CD4-positive, alpha-beta T cell treated with Interleukin-17A for 4 hours (primary cell): ENCODE data around the gene ACOD1.

ENCODE experiments used
- DNase-seq: peaks from one replicate; pipeline ENCODE4 v3.0.0-alpha.2; 2020; ENCODE audit warnings: mixed read lengths

ACOD1 gene

DNA sequence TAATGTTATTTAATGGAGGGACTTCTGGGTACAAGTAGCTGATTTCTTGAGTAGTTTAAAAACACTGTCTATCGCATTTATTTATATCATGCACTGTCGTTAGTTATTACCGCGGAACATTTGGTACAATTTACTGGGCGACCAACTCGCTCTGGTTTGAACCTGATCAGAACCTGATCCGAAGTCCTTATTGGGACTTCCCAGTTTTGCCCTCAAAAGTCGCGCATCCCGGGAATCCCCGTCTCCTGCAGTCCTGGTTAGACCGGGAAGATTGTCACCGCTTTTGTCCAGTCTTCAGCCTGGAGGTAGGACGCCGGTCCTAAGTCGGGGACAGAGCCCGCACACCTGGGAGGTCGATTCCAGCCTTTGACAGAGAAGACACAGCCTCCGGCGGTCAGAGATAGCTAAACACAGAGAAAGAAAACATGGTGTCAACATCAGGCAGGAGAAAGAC lies 44.3 kb downstream of the ACOD1 start:
- peak; percentile 32 for DNase-seq

DNA sequence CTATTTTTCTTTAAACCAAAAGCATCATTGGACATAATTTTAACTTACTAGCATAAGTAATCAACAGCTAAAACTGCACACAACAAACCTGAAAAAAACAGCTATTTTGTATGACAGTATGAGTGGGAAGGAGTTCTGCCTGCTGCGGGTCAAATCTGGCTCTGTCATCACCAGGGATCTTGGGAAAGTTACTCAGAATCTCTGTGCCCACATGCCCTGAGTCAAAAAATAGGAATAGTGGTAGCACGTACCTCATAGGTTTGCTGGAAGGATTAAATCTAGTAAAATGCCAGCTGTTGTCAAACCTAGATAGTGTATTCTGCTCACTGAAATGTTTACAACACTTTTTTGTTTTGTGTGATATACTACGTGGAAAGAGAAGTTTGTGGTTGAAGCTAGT lies 44.7 kb downstream of the ACOD1 start:
- no peak for DNase-seq

DNA sequence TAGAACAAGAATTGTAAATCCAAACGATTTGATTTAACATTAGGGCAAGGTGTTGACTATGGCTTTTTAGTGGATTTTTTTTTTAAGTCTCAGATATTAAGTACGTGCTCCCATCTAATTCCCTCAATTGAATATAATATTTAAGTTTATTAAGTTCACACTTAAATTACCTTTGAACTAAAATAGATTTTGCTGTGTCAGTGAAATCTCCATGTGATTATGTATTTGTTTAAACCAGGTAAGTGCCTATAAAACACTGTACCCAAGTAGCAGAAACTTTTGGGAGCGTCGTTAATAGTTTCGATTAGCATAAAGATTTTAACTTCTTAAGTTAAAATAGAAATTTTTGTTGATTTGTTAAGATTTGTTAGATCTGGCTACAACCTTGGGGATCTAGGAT lies 45.2 kb downstream of the ACOD1 start:
- DNase-seq: no peak

DNA sequence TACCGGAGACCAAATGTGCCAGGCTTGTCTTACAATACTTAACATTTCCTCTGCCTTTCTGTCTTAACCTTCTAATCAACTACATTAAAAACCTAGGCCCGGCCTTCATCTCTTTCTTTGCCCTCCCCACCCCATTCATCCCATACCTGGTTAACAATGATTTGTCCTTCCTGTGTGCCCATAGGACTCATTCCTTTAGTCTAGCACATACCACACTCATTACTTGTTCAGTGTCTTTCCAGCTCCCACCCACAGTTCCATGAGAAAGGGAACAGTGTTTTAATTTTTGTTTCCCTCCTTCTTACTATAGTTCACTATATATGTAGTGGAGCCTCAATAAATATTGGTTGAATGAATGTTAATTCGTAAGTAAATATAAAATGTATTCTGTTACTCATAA lies 46.0 kb downstream of the ACOD1 start:
- no peak for DNase-seq

DNA sequence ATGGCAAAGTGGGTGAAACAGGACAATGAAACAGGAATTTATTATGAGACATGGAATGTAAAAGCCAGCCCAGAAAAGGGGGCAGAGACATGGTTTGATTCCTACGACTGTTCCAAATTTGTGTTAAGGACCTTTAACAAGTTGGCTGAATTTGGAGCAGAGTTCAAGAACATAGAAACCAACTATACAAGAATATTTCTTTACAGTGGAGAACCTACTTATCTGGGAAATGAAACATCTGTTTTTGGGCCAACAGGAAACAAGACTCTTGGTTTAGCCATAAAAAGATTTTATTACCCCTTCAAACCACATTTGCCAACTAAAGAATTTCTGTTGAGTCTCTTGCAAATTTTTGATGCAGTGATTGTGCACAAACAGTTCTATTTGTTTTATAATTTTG lies 52.2 kb downstream of the ACOD1 start:
- no peak for DNase-seq

DNA sequence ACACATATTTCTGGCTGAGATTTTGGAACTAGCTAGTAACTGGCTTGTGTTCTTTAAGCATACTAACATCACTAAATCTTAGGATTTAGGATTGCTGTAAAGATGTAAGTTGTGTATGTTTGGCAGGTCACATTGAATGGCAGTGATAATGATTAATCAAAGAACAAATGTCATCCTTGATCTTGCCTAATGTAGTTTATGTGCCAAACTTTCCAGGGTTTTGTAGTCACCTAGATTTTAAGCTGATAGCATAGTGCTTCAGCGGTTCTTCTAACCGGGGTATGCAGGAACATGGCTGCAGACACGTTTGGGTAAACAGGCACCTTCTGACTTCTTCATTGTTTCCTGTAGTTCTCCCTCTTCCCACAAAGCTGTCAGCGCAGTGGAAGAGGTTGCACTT lies 53.2 kb downstream of the ACOD1 start:
- DNase-seq: no peak

DNA sequence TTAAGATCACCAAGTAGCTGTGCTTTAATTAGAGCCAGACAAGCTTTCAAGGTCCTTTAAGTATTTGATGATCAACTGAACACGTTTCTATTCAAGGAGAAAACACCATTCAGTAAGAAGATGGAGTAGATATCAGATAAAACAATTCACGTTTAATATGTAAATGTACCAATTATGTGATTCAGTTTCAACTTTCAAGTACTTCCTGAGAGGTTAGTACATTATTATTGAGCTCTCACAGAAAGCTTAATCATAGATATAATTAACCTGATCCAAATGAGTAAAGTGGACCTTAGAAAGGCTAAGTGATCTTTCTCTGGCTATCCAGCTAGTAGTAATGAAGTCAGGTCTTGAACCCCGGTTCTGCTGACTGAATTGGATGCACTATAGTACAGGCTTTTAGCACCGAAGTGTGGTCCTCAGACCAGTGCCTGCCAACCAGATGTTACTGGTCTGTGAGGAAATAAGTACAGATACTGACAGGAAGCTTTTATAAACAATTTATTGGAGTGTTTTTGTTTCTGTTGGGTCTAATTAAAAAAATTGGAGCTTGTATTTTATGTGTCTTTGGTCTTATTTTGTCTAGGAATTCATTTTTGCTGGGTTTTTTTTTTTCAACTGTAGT lies 53.8 kb downstream of the ACOD1 start:
- no peak for DNase-seq

DNA sequence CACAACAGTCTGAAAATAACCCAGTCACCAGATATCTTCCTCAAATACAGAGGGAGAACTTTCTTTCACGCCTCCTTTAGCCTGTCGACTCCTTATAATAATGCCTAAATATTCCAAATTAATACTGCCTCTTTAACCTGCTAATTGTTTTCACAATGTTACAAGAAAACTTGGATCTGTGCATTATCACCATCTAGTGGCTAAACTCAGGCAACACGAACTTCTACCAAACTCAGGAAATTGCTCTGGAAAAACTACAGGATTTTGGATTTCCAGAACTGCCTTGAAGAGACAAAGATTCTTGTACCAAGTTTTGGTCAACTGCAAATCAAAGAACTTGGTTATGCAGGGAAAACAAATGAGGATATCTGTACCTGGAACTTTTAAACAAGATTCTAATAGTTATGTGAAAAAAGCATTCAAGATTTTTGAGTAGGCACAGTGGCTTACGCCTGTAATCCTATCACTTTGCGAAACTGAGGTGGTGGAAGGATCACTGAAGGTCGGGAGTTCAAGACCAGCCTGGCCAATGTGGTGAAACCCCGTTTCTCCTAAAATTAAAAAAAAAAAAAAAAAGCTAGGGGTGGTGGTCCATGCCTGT lies 54.4 kb downstream of the ACOD1 start:
- DNase-seq: no peak
